Measurements from ENCODE around the gene KLHL40.

KLHL40 gene

GRCh38 chr3:42647821-42648459 is 37.4 kb upstream of the KLHL40 start:
- DNase-seq, result no peak
- Mint-ChIP-seq H3K4me3 (no peak overlapping the region), H3K27me3 (ENCODE audit: low read depth, poor library complexity) (peaks cover 3% of the 10 kb centered on the region), H3K36me3 (ENCODE audit: low read depth) (peaks cover 44% of the 10 kb centered on the region), H3K27ac (peak overlapping the region; percentile 24), H3K9me3 (no peaks in the 10 kb centered on the region), H3K4me1 (peaks cover 21% of the 10 kb centered on the region)
- TF ChIP-seq, protein P1, sequence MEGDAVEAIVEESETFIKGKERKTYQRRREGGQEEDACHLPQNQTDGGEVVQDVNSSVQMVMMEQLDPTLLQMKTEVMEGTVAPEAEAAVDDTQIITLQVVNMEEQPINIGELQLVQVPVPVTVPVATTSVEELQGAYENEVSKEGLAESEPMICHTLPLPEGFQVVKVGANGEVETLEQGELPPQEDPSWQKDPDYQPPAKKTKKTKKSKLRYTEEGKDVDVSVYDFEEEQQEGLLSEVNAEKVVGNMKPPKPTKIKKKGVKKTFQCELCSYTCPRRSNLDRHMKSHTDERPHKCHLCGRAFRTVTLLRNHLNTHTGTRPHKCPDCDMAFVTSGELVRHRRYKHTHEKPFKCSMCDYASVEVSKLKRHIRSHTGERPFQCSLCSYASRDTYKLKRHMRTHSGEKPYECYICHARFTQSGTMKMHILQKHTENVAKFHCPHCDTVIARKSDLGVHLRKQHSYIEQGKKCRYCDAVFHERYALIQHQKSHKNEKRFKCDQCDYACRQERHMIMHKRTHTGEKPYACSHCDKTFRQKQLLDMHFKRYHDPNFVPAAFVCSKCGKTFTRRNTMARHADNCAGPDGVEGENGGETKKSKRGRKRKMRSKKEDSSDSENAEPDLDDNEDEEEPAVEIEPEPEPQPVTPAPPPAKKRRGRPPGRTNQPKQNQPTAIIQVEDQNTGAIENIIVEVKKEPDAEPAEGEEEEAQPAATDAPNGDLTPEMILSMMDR (IDR thresholded peaks at IDR 0.05), result no peak

GRCh38 chr3:42649006-42649405 is 36.3 kb upstream of the KLHL40 start:
- Mint-ChIP-seq H3K9me3 (no peaks in the 10 kb centered on the region), H3K4me1 (peaks cover 26% of the 10 kb centered on the region)

GRCh38 chr3:42649783-42650182 is 35.6 kb upstream of the KLHL40 start:
- DNase-seq, result no peak
- Mint-ChIP-seq H3K9me3 (no peaks in the 10 kb centered on the region), H3K27ac (no peak overlapping the region), H3K36me3 (ENCODE audit: low read depth) (peaks cover 29% of the 10 kb centered on the region), H3K4me1 (peaks cover 26% of the 10 kb centered on the region), H3K27me3 (ENCODE audit: low read depth, poor library complexity) (peaks cover 3% of the 10 kb centered on the region), H3K4me3 (no peak overlapping the region)
- TF ChIP-seq, protein P1 (IDR thresholded peaks at IDR 0.05), result no peak

More at GRCh38 chr3:42649006-42649405, 36.3 kb upstream of the KLHL40 start:
- Mint-ChIP-seq H3K27ac (peak overlapping the region; percentile 56), H3K36me3 (ENCODE audit: low read depth) (peaks cover 34% of the 10 kb centered on the region), H3K27me3 (ENCODE audit: low read depth, poor library complexity) (peaks cover 3% of the 10 kb centered on the region), H3K4me3 (no peak overlapping the region)
- TF ChIP-seq, protein P1 (IDR thresholded peaks at IDR 0.05), result no peak
- no peak for DNase-seq

GRCh38 chr3:42651248-42652091 is 33.9 kb upstream of the KLHL40 start:
- H3K36me3 Mint-ChIP-seq (ENCODE audit: low read depth), result peaks cover 24% of the 10 kb centered on the region
- peaks cover 26% of the 10 kb centered on the region for H3K4me1 Mint-ChIP-seq
- H3K4me3 Mint-ChIP-seq, result no peak overlapping the region
- H3K27ac Mint-ChIP-seq, result no peak overlapping the region
- no peaks in the 10 kb centered on the region for H3K9me3 Mint-ChIP-seq
- peaks cover 3% of the 10 kb centered on the region for H3K27me3 Mint-ChIP-seq (ENCODE audit: low read depth, poor library complexity)
- DNase-seq, result no peak
- TF ChIP-seq, protein P1 (IDR thresholded peaks at IDR 0.05), result no peak

DNA sequence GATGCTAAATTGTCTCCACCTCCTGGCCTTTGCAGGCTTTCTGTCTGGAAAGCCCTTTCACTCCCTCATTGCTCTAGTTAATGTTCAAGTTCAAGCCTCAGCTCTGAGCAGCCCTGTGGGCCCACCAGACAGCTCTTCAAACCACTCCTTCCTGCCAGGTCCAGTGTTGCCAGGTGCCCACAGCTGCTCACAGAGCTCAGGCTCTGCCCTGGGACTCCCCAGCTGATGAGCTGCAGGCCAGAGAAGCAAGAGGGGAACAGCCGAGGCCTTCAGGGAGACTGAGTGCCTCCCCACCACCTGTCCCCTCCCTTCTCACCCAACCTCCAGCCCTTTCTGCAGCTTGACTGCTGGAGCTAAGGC is 33.1 kb upstream of the KLHL40 start:
- H3K4me3 Mint-ChIP-seq, result no peak overlapping the region
- DNase-seq, result no peak
- peaks cover 26% of the 10 kb centered on the region for H3K4me1 Mint-ChIP-seq
- TF ChIP-seq, protein P1 (IDR thresholded peaks at IDR 0.05), result no peak
- no peaks in the 10 kb centered on the region for H3K9me3 Mint-ChIP-seq
- no peak overlapping the region for H3K27ac Mint-ChIP-seq
- peaks cover 17% of the 10 kb centered on the region for H3K36me3 Mint-ChIP-seq (ENCODE audit: low read depth)
- H3K27me3 Mint-ChIP-seq (ENCODE audit: low read depth, poor library complexity), result peaks cover 2% of the 10 kb centered on the region

Measured in nephron progenitor cell (in vitro differentiated cells).